ENCODE measurements around the gene HSD17B14.
A peak's percentile ranks its signal among the peaks of the same experiment; 100 is the strongest.
"Not testable (repeated sequence)": the region's sequence is repeated elsewhere in the genome, so short reads cannot be mapped to it uniquely, and the experiment has no call there.

Gene HSD17B14

GRCh38 chr19:48867123-48867745 is 30.9 kb upstream of the HSD17B14 start:
- DNase-seq (ENCODE audit: low read depth), result no peak

- no peak for DNase-seq (ENCODE audit: low read depth)
Observed at GRCh38 chr19:48866692-48867091, 30.4 kb upstream of the HSD17B14 start.

GRCh38 chr19:48862827-48863226 is 26.5 kb upstream of the HSD17B14 start:
- DNase-seq (ENCODE audit: low read depth), result no peak

- no peak for DNase-seq (ENCODE audit: low read depth)
Observed at GRCh38 chr19:48861313-48861712, 25.0 kb upstream of the HSD17B14 start.

GRCh38 chr19:48859711-48860572 is 23.7 kb upstream of the HSD17B14 start:
- DNase-seq (ENCODE audit: low read depth), result no peak

GRCh38 chr19:48858984-48859710 is 22.9 kb upstream of the HSD17B14 start:
- DNase-seq (ENCODE audit: low read depth), result no peak

- no peak for DNase-seq (ENCODE audit: low read depth)
Observed at GRCh38 chr19:48856921-48857320, 20.6 kb upstream of the HSD17B14 start.

GRCh38 chr19:48854103-48854502 is 17.8 kb upstream of the HSD17B14 start:
- no peak for DNase-seq (ENCODE audit: low read depth)

GRCh38 chr19:48853483-48853882 is 17.2 kb upstream of the HSD17B14 start:
- no peak for DNase-seq (ENCODE audit: low read depth)

- DNase-seq (ENCODE audit: low read depth), result no peak
Observed at GRCh38 chr19:48852292-48852691, 16.0 kb upstream of the HSD17B14 start.

- not testable (repeated sequence) for DNase-seq (ENCODE audit: low read depth)
Observed at GRCh38 chr19:48846659-48847058, 10.4 kb upstream of the HSD17B14 start.

- DNase-seq (ENCODE audit: low read depth), result no peak
Observed at GRCh38 chr19:48845384-48845783, 9.1 kb upstream of the HSD17B14 start.

GRCh38 chr19:48844472-48844871 is 8.2 kb upstream of the HSD17B14 start:
- DNase-seq (ENCODE audit: low read depth), result peak; percentile 62

- DNase-seq (ENCODE audit: low read depth), result peak; percentile 27
Observed at GRCh38 chr19:48842789-48843162, 6.5 kb upstream of the HSD17B14 start.

- DNase-seq (ENCODE audit: low read depth), result no peak
Observed at GRCh38 chr19:48841571-48841970, 5.3 kb upstream of the HSD17B14 start.

- no peak for DNase-seq (ENCODE audit: low read depth)
Observed at GRCh38 chr19:48841047-48841446, 4.8 kb upstream of the HSD17B14 start.

- DNase-seq (ENCODE audit: low read depth), result no peak
Observed at GRCh38 chr19:48837687-48838086, 1.4 kb upstream of the HSD17B14 start.

GRCh38 chr19:48837051-48837524 is 797 bp upstream of the HSD17B14 start:
- DNase-seq (ENCODE audit: low read depth), result peak; percentile 84

GRCh38 chr19:48835734-48836088 is 580 bp downstream of the HSD17B14 start:
- DNase-seq (ENCODE audit: low read depth), result peak; percentile 78

GRCh38 chr19:48833977-48834376 is 2.3 kb downstream of the HSD17B14 start:
- no peak for DNase-seq (ENCODE audit: low read depth)

GRCh38 chr19:48833049-48833448 is 3.2 kb downstream of the HSD17B14 start:
- DNase-seq (ENCODE audit: low read depth), result no peak

- DNase-seq (ENCODE audit: low read depth), result no peak
Observed at GRCh38 chr19:48830965-48831364, 5.3 kb downstream of the HSD17B14 start.

GRCh38 chr19:48830088-48830487 is 6.2 kb downstream of the HSD17B14 start:
- no peak for DNase-seq (ENCODE audit: low read depth)

All from fibroblast of gingiva (primary cell).